Measurements from ENCODE around the gene PPP1R15B. TPM values are rescaled to one million over a fixed set of nuclear protein-coding genes. Genes with fewer than 3 reads are reported as not detected.

Gene PPP1R15B
- total and polyA plus RNA-seq, 4 experiments from 2014 or later, result 17.9 to 81.1 (median 49.2) TPM

GRCh38 chr1:204396015-204396583 lies 15.5 kb downstream of the PPP1R15B start:
- intact Hi-C loops (cut with micrococcal nuclease), result no loop called here
- ChIA-PET CTCF (ENCODE audit: partially characterized antibody) (interaction anchor here (1.2 to 3.5 kb wide), 4 partner anchors 12 to 233 kb away, joined by 3 to 17 read pairs (median 4); no protein-coding TSS in a partner anchor), POLR2A (ENCODE audit: partially characterized antibody) (no interaction called here)
- Mint-ChIP-seq H3K36me3 (peaks cover 24 to 27% of the 10 kb centered on the region in 2 donors), H3K9me3 (no peaks in the 10 kb centered on the region), H3K27me3 (no peaks in the 10 kb centered on the region), H3K4me1 (peaks cover 2 to 10% (median 7%) of the 10 kb centered on the region in 4 donors), H3K4me3 (no peak overlapping the region), H3K27ac (peak overlapping the region in 2 of 7 donors; percentile 38 to 60)
- Histone ChIP-seq H3K36me3 (ENCODE audit: insufficient read depth, low read length) (peaks cover 13% of the 10 kb centered on the region), H3K4me3 (ENCODE audit: low read length in 2 of 2) (no peak overlapping the region), H3K27me3 (ENCODE audit: insufficient read depth, low read length) (no peaks in the 10 kb centered on the region), H3K27ac (ENCODE audit: low read depth, low read length) (no peak overlapping the region), H3K4me1 (ENCODE audit: insufficient read depth, low read length) (no peaks in the 10 kb centered on the region), H3K9me3 (ENCODE audit: control insufficient read depth in 1 of 2, low read length in 2 of 2) (no peaks in the 10 kb centered on the region)
- no peak for DNase-seq

GRCh38 chr1:204391629-204392028 lies 20.0 kb downstream of the PPP1R15B start:
- POLR2A ChIA-PET (ENCODE audit: partially characterized antibody), result no interaction called here
- peaks cover 3% of the 10 kb centered on the region for H3K4me1 ChIP-seq (ENCODE audit: insufficient read depth, low read length)
- H3K36me3 ChIP-seq (ENCODE audit: insufficient read depth, low read length), result no peaks in the 10 kb centered on the region
- Mint-ChIP-seq H3K36me3 (peaks cover 0 to 4% of the 10 kb centered on the region in 2 donors), H3K4me1 (peaks cover 0 to 16% (median 6%) of the 10 kb centered on the region in 4 donors), H3K27ac (peak overlapping the region in 4 of 7 donors; percentile 31 to 62 (median 50)), H3K9me3 (no peaks in the 10 kb centered on the region), H3K4me3 (no peak overlapping the region), H3K27me3 (no peaks in the 10 kb centered on the region)
- CTCF ChIA-PET (ENCODE audit: partially characterized antibody), result interaction anchor here (0.9 to 3.7 kb wide), 2 partner anchors 7 to 400 kb away, joined by 4 to 18 read pairs; no protein-coding TSS in a partner anchor
- no peaks in the 10 kb centered on the region for H3K27me3 ChIP-seq (ENCODE audit: insufficient read depth, low read length)
- no peak for DNase-seq
- H3K27ac ChIP-seq (ENCODE audit: low read depth, low read length), result no peak overlapping the region
- intact Hi-C loops (cut with micrococcal nuclease), result no loop called here
- H3K4me3 ChIP-seq (ENCODE audit: low read length in 2 of 2), result no peak overlapping the region
- H3K9me3 ChIP-seq (ENCODE audit: control insufficient read depth in 1 of 2, low read length in 2 of 2), result no peaks in the 10 kb centered on the region

- H3K4me1 Mint-ChIP-seq, result peaks cover 0 to 16% (median 6%) of the 10 kb centered on the region in 4 donors
- POLR2A ChIA-PET (ENCODE audit: partially characterized antibody), result interaction anchor here (1.5 kb wide), 1 partner anchor 8 kb away, joined by 5 read pairs; no protein-coding TSS in a partner anchor
- no peaks in the 10 kb centered on the region for H3K36me3 ChIP-seq (ENCODE audit: insufficient read depth, low read length)
- no peak overlapping the region for H3K4me3 ChIP-seq (ENCODE audit: low read length in 2 of 2)
- no peaks in the 10 kb centered on the region for H3K27me3 ChIP-seq (ENCODE audit: insufficient read depth, low read length)
- peaks cover 0 to 4% of the 10 kb centered on the region in 2 donors for H3K36me3 Mint-ChIP-seq
- H3K27ac Mint-ChIP-seq, result no peak overlapping the region
- H3K4me3 Mint-ChIP-seq, result no peak overlapping the region
- H3K9me3 ChIP-seq (ENCODE audit: control insufficient read depth in 1 of 2, low read length in 2 of 2), result no peaks in the 10 kb centered on the region
- H3K27ac ChIP-seq (ENCODE audit: low read depth, low read length), result no peak overlapping the region
- no peaks in the 10 kb centered on the region for H3K27me3 Mint-ChIP-seq
- no peak for DNase-seq
- intact Hi-C loops (cut with micrococcal nuclease), result no loop called here
- no peaks in the 10 kb centered on the region for H3K9me3 Mint-ChIP-seq
- peaks cover 3% of the 10 kb centered on the region for H3K4me1 ChIP-seq (ENCODE audit: insufficient read depth, low read length)
- CTCF ChIA-PET (ENCODE audit: partially characterized antibody), result interaction anchor here (0.9 to 3.7 kb wide), 2 partner anchors 8 to 401 kb away, joined by 4 to 18 read pairs; no protein-coding TSS in a partner anchor
These were observed 20.7 kb downstream of the PPP1R15B start for GRCh38 chr1:204390751-204391466.

GRCh38 chr1:204385727-204386126 lies 25.9 kb downstream of the PPP1R15B start:
- peaks cover 5 to 10% (median 6%) of the 10 kb centered on the region in 4 donors for H3K4me1 Mint-ChIP-seq
- intact Hi-C loops (cut with micrococcal nuclease), result no loop called here
- Histone ChIP-seq H3K4me3 (ENCODE audit: low read length in 2 of 2) (no peak overlapping the region), H3K27ac (ENCODE audit: low read depth, low read length) (no peak overlapping the region), H3K36me3 (ENCODE audit: insufficient read depth, low read length) (no peaks in the 10 kb centered on the region), H3K4me1 (ENCODE audit: insufficient read depth, low read length) (peaks cover 1% of the 10 kb centered on the region), H3K9me3 (ENCODE audit: control insufficient read depth in 1 of 2, low read length in 2 of 2) (no peaks in the 10 kb centered on the region), H3K27me3 (ENCODE audit: insufficient read depth, low read length) (no peaks in the 10 kb centered on the region)
- no peak overlapping the region for H3K27ac Mint-ChIP-seq
- no peaks in the 10 kb centered on the region for H3K9me3 Mint-ChIP-seq
- no peak overlapping the region for H3K4me3 Mint-ChIP-seq
- DNase-seq, result no peak
- ChIA-PET CTCF (ENCODE audit: partially characterized antibody) (interaction anchor here (1.1 to 1.2 kb wide), 2 partner anchors 13 kb away, joined by 6 read pairs; no protein-coding TSS in a partner anchor), POLR2A (ENCODE audit: partially characterized antibody) (interaction anchor here (0.7 kb wide), 1 partner anchor 34 kb away, joined by 3 read pairs; no protein-coding TSS in a partner anchor)
- peaks cover 0 to 5% of the 10 kb centered on the region in 2 donors for H3K27me3 Mint-ChIP-seq
- no peaks in the 10 kb centered on the region for H3K36me3 Mint-ChIP-seq

GRCh38 chr1:204384636-204385352 lies 26.8 kb downstream of the PPP1R15B start:
- Histone ChIP-seq H3K27ac (ENCODE audit: low read depth, low read length) (no peak overlapping the region), H3K4me3 (ENCODE audit: low read length in 2 of 2) (no peak overlapping the region), H3K9me3 (ENCODE audit: control insufficient read depth in 1 of 2, low read length in 2 of 2) (no peaks in the 10 kb centered on the region), H3K27me3 (ENCODE audit: insufficient read depth, low read length) (no peaks in the 10 kb centered on the region), H3K4me1 (ENCODE audit: insufficient read depth, low read length) (no peaks in the 10 kb centered on the region), H3K36me3 (ENCODE audit: insufficient read depth, low read length) (no peaks in the 10 kb centered on the region)
- peaks cover 4 to 5% (median 5%) of the 10 kb centered on the region in 4 donors for H3K4me1 Mint-ChIP-seq
- intact Hi-C loops (cut with micrococcal nuclease), result no loop called here
- H3K27me3 Mint-ChIP-seq, result peaks cover 0 to 6% of the 10 kb centered on the region in 2 donors
- ChIA-PET POLR2A (ENCODE audit: partially characterized antibody) (no interaction called here), CTCF (ENCODE audit: partially characterized antibody) (interaction anchor here (1.2 kb wide), 2 partner anchors 14 to 46 kb away, joined by 3 to 6 read pairs; no protein-coding TSS in a partner anchor)
- H3K36me3 Mint-ChIP-seq, result no peaks in the 10 kb centered on the region
- H3K27ac Mint-ChIP-seq, result no peak overlapping the region
- no peak overlapping the region for H3K4me3 Mint-ChIP-seq
- no peaks in the 10 kb centered on the region for H3K9me3 Mint-ChIP-seq
- DNase-seq, result no peak

GRCh38 chr1:204383163-204383904 lies 28.3 kb downstream of the PPP1R15B start:
- Mint-ChIP-seq H3K9me3 (no peaks in the 10 kb centered on the region), H3K4me1 (peaks cover 3 to 7% (median 5%) of the 10 kb centered on the region in 4 donors), H3K4me3 (no peak overlapping the region), H3K36me3 (no peaks in the 10 kb centered on the region), H3K27me3 (peaks cover 3 to 11% of the 10 kb centered on the region in 2 donors), H3K27ac (no peak overlapping the region)
- no peak overlapping the region for H3K27ac ChIP-seq (ENCODE audit: low read depth, low read length)
- intact Hi-C loops (cut with micrococcal nuclease), result loop anchor here (2.0 kb wide), 1 partner anchor 15 kb away; no protein-coding TSS in a partner anchor
- no peaks in the 10 kb centered on the region for H3K36me3 ChIP-seq (ENCODE audit: insufficient read depth, low read length)
- H3K9me3 ChIP-seq (ENCODE audit: control insufficient read depth in 1 of 2, low read length in 2 of 2), result no peaks in the 10 kb centered on the region
- H3K4me3 ChIP-seq (ENCODE audit: low read length in 2 of 2), result no peak overlapping the region
- ChIA-PET POLR2A (ENCODE audit: partially characterized antibody) (no interaction called here), CTCF (ENCODE audit: partially characterized antibody) (interaction anchor here (2.0 to 7.6 kb wide), 2 partner anchors 16 to 20 kb away, joined by 11 to 59 read pairs; no protein-coding TSS in a partner anchor)
- peaks cover 4% of the 10 kb centered on the region for H3K27me3 ChIP-seq (ENCODE audit: insufficient read depth, low read length)
- no peak for DNase-seq
- H3K4me1 ChIP-seq (ENCODE audit: insufficient read depth, low read length), result peaks cover 3% of the 10 kb centered on the region

Measured in CD4-positive, alpha-beta memory T cell (primary cell).